GM12801 (cell line): ENCODE measurements around the gene GP9.

Experiments used
- TF ChIP-seq, protein P1 (sequence below): IDR thresholded peaks from one replicate; pipeline ENCODE4 v1.5.1; 2011; ENCODE audit warnings: control low read depth; ENCODE audit not compliant: insufficient read length; ENCODE audit errors: extremely low read depth

Gene GP9

DNA sequence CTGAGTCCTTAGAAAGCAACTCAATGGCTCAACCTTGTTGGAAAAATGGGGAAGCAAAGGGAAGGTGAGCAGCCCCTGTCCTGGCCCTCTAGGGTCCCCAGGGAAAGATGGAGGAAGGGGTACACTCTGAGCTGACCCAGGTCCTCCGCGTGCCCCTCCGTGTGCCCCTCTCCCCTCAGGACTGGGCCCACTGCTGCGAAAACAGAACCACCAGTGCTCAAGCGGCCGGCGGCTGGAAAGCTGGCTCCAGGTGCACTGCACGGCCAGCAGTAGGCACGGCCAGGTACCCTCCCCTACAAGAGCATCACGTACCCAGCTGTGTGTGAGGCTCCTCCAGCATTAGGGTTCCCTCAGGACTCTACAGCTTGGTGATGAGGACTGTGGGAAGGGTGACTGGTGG, 34.7 kb downstream of the GP9 start:
- TF ChIP-seq, protein P1, sequence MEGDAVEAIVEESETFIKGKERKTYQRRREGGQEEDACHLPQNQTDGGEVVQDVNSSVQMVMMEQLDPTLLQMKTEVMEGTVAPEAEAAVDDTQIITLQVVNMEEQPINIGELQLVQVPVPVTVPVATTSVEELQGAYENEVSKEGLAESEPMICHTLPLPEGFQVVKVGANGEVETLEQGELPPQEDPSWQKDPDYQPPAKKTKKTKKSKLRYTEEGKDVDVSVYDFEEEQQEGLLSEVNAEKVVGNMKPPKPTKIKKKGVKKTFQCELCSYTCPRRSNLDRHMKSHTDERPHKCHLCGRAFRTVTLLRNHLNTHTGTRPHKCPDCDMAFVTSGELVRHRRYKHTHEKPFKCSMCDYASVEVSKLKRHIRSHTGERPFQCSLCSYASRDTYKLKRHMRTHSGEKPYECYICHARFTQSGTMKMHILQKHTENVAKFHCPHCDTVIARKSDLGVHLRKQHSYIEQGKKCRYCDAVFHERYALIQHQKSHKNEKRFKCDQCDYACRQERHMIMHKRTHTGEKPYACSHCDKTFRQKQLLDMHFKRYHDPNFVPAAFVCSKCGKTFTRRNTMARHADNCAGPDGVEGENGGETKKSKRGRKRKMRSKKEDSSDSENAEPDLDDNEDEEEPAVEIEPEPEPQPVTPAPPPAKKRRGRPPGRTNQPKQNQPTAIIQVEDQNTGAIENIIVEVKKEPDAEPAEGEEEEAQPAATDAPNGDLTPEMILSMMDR, result no peak

DNA sequence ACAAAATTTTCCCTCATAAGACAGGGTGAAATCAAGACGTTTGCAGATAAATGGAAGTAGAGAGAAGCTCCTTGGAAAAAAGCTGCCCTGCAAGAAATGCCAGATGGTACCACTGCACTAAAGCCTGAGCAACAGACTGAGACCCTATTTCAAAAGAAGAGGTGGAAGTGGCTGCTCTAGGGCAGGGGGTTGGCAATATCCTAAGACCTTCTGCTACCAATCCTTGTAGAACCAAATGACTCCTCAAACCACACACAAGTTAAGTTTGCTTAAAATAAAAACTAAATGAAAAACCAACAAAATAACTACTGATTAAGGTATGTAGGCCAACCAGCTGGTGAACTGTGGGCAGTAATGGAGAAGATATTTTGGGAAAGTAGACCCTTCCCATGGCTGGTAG, 39.7 kb downstream of the GP9 start:
- TF ChIP-seq, protein P1, result no peak

DNA sequence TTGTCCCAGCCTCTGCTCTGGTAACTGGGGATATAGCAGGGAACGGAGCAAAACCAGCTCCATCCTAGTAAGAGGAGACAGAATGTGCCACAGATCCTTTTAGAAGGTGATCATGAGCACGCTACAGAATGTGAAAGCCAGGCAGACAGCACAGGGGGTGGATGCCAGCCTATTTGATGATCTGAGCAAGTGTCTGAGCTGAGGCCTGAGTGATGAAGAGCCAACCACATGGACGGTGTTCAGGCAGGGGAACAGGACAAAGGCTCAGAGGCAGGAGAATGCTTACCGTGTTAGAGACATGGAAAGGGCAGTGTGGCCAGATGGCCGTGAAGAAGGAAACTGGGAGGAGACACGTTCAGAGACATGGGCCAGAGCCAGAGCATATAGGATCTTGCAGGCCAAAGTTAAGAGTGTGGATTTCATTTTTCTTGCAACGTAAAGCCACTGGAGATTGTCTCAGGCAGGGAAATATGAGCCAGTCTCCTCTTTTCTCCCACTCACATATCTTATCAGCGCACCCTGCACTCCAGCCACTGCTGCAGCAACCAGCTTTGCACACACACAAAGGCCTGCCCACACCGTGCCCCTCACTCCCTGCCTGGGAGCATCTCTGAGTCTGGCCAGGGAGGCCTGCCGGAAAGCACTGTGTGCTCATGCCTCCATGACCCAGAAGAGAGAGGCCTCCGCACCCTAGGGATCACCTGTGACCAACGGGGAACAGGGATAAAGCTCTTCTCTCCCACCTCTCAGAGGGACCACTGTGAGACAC, 41.0 kb downstream of the GP9 start:
- TF ChIP-seq, protein P1, result no peak

DNA sequence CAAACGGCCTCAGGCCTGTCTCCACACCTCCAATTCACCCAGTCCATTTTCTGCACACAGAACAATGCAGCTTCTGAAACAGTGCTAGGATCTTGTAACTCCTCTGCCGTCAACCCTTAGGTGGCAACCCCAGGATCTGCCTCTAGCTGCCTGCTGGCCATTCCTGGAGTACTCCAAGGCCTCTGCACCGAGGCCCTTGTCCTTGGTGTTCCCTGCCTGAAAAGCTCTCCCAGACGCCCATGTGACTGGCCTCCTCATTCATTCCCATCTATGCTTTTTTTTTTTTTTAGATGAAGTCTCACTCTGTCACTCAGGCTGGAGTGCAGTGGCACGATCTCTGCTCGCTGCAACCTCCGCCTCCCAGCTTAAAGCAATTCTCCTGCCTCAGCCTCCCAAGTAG, 42.7 kb downstream of the GP9 start:
- TF ChIP-seq, protein P1, result no peak

DNA sequence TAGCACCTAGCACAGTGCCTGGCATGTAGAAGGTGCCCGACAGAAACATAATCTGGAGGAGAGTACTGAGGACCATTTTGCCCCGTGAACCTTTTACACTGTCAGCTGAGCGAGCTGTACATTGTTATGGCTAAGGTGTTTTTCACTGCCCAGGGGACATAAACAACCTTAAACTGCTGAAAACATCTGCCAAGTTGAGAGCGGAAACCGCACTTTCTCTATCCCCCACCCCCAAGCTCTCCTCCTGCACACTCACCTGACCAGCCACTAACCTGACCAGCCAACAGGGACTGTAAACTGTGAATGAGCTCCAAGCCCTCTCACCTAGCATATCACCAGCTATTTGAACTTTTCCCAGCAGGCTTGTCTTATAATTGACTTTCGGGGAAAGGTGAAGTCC, 43.5 kb downstream of the GP9 start:
- TF ChIP-seq, protein P1, result no peak

DNA sequence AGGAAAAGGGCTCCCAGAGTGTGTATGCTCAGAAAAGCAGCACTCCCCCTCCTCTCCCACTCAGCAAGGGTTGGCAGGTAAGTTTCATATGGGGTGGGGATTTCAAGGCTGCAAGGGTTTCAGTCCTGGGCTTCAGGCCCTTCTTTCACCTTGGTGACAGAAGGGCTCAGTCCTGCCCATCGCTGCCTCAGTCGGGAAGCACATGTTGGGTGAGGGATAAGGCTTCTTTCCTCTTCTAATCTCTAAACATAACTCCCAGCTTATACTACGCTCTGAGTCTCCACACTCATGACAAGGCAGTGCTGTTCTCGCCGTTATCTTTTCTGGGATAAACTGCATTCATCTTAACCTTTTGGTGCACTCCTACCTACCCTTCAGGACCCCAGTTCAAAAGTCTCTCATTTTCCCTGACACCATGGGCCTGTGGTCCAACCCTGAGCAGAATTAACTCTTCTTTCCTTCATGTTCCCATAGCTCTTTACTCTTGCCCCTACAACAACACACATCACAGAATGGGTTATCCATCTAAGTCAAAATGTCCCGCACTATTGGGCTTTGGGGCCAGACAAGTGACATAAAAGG, 44.0 kb downstream of the GP9 start:
- TF ChIP-seq, protein P1, result no peak

DNA sequence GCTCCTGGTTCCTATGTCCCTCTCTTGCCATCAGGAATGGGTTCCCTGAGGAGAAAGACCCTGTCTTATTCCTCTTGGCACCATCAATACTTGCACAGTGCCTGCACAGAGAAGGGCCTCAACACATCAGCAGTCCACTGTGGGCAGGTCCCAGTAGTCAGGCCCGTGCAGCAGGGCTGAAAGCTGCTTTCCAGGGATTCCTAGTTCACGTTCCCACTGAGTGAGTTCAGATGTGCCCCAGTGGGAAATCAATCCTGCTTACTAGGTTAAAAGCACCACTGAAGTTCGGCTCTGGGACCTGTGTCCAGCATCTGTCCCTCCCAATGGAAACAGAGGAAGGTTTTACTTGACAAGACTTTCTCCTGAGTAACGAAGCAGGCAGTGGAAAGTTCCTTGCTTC, 45.3 kb downstream of the GP9 start:
- TF ChIP-seq, protein P1, result no peak
